GM21528 (cell line): ENCODE data around the gene TCF4.

Experiments
- ATAC-seq: cut with Tn5 transposase; IDR thresholded peaks from one replicate; pipeline ENCODE4 v1.9.1; 2021; ENCODE audit warnings: mild to moderate bottlenecking, moderate library complexity; ENCODE audit not compliant: unreplicated experiment, low FRiP score

TCF4 gene

GRCh38 chr18:55509631-55510324, 78.2 kb downstream of the TCF4 start:
- ATAC-seq: peak; percentile 80

- no peak for ATAC-seq
Observed at GRCh38 chr18:55508651-55509050, 79.3 kb downstream of the TCF4 start.

- ATAC-seq: no peak
Observed at GRCh38 chr18:55506074-55506473, 81.9 kb downstream of the TCF4 start.

GRCh38 chr18:55504808-55505207, 83.2 kb downstream of the TCF4 start:
- no peak for ATAC-seq

GRCh38 chr18:55503167-55503820, 84.7 kb downstream of the TCF4 start:
- no peak for ATAC-seq

GRCh38 chr18:55501982-55502710, 85.8 kb downstream of the TCF4 start:
- ATAC-seq: no peak

- no peak for ATAC-seq
Observed at GRCh38 chr18:55501579-55501978, 86.4 kb downstream of the TCF4 start.

- ATAC-seq: no peak
Observed at GRCh38 chr18:55500316-55501086, 87.5 kb downstream of the TCF4 start.

GRCh38 chr18:55499526-55499925, 88.5 kb downstream of the TCF4 start:
- ATAC-seq: no peak

GRCh38 chr18:55497825-55498403, 90.1 kb downstream of the TCF4 start:
- ATAC-seq: no peak

- ATAC-seq: no peak
Observed at GRCh38 chr18:55494899-55495298, 93.1 kb downstream of the TCF4 start.

GRCh38 chr18:55494441-55494840, 93.6 kb downstream of the TCF4 start:
- no peak for ATAC-seq

GRCh38 chr18:55491616-55492015, 96.4 kb downstream of the TCF4 start:
- no peak for ATAC-seq

GRCh38 chr18:55489034-55489986, 98.7 kb downstream of the TCF4 start:
- no peak for ATAC-seq

- ATAC-seq: no peak
Observed at GRCh38 chr18:55488473-55488872, 99.5 kb downstream of the TCF4 start.

- no peak for ATAC-seq
Observed at GRCh38 chr18:55487997-55488396, 100.0 kb downstream of the TCF4 start.

GRCh38 chr18:55486936-55487335, 101.1 kb downstream of the TCF4 start:
- ATAC-seq: no peak

- no peak for ATAC-seq
Observed at GRCh38 chr18:55485666-55486065, 102.3 kb downstream of the TCF4 start.

- no peak for ATAC-seq
Observed at GRCh38 chr18:55484773-55485172, 103.2 kb downstream of the TCF4 start.
